ENCODE results near the gene RNF44.

Gene RNF44

GRCh38 chr5:176529116-176529740 lies 8.0 kb downstream of the RNF44 start:
- H3K4me3 ChIP-seq (ENCODE audit: low read depth, low read length) = no peak overlapping the region
- ChIA-PET POLR2A (no interaction called here), CTCF (no interaction called here)
- no peak for DNase-seq (ENCODE audit: low read depth, low spot score)
- no peak for TF ChIP-seq CTCF (IDR thresholded peaks at IDR 0.05; ENCODE audit: insufficient read depth, low read length, missing control alignments)

GRCh38 chr5:176528761-176529115 lies 8.5 kb downstream of the RNF44 start:
- ChIA-PET POLR2A (no interaction called here), CTCF (no interaction called here)
- TF ChIP-seq CTCF (IDR thresholded peaks at IDR 0.05; ENCODE audit: insufficient read depth, low read length, missing control alignments) = no peak
- H3K4me3 ChIP-seq (ENCODE audit: low read depth, low read length) = no peak overlapping the region
- DNase-seq (ENCODE audit: low read depth, low spot score) = no peak

GRCh38 chr5:176528301-176528700 lies 8.9 kb downstream of the RNF44 start:
- CTCF ChIA-PET = no interaction called here
- TF ChIP-seq CTCF (IDR thresholded peaks at IDR 0.05; ENCODE audit: insufficient read depth, low read length, missing control alignments) = no peak
- POLR2A ChIA-PET = no interaction called here
- H3K4me3 ChIP-seq (ENCODE audit: low read depth, low read length) = no peak overlapping the region
- no peak for DNase-seq (ENCODE audit: low read depth, low spot score)

GRCh38 chr5:176527246-176528222 lies 9.7 kb downstream of the RNF44 start:
- CTCF ChIA-PET = interaction anchor here (1.4 kb wide), 1 partner anchor 79 kb away, joined by 3 read pairs; the partner anchor contains the start of gene FAF2

GRCh38 chr5:176526462-176526861 lies 10.7 kb downstream of the RNF44 start:
- DNase-seq (ENCODE audit: low read depth, low spot score) = no peak
- H3K4me3 ChIP-seq (ENCODE audit: low read depth, low read length) = no peak overlapping the region
- POLR2A ChIA-PET = no interaction called here
- TF ChIP-seq CTCF (IDR thresholded peaks at IDR 0.05; ENCODE audit: insufficient read depth, low read length, missing control alignments) = no peak
- CTCF ChIA-PET = interaction anchor here (1.2 to 1.4 kb wide), 2 partner anchors 78 to 79 kb away, joined by 3 to 4 read pairs; partner anchors contain the start of gene FAF2

More at GRCh38 chr5:176527246-176528222, 9.7 kb downstream of the RNF44 start:
- TF ChIP-seq CTCF (IDR thresholded peaks at IDR 0.05; ENCODE audit: insufficient read depth, low read length, missing control alignments) = no peak
- no peak overlapping the region for H3K4me3 ChIP-seq (ENCODE audit: low read depth, low read length)
- POLR2A ChIA-PET = no interaction called here
- DNase-seq (ENCODE audit: low read depth, low spot score) = no peak

GRCh38 chr5:176525677-176526076 lies 11.5 kb downstream of the RNF44 start:
- POLR2A ChIA-PET = no interaction called here
- DNase-seq (ENCODE audit: low read depth, low spot score) = no peak
- TF ChIP-seq CTCF (IDR thresholded peaks at IDR 0.05; ENCODE audit: insufficient read depth, low read length, missing control alignments) = no peak
- no peak overlapping the region for H3K4me3 ChIP-seq (ENCODE audit: low read depth, low read length)
- CTCF ChIA-PET = interaction anchor here (1.2 kb wide), 1 partner anchor 78 kb away, joined by 4 read pairs; no protein-coding TSS in a partner anchor

Measured in AG04449 (cell line).